Measurements from ENCODE around the gene TNRC6C.

The TNRC6C gene

DNA sequence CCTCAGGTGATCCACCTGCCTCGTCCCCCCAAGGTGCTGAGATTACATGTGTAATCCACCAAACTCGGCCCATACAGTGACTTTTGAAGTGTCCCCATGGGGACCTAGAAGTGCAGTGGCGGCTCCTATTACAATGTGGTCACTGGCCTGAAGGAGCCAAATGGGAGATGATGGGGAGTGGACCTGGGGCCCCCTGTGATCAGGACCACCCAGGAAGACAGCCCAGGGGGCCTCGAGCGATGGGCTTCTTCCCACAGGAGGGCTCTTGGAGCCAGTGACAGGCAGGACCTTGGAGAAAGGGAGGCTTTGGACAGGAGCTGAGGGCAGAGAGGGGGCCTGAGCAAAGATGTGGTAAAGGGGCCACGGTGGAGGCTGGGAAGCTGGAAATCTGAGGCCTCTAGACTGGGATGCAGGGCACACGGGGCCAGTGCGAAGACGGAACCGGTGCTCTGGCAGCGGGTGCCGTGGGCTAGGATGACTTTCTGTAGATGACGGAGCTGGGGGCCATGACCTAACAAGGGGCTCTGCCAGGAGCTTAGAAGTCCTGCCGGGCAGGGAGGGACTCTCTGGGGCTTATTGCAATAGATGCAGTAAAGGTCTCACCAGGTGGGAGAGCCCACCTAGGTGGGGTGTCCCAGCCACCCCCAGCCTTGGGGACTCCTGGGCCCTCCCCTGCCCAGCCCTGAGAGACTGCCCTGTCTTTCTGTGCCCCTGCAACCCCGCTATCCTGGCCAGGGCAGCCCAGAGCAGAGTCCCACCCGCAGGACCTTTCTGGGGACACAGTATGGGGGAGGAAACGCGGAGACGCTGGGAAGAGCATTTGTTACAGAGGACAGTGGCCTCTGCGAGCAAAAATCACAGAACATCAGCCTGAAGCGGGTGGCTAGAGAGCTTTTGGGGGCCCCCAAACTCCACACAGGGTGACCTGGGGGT lies 185.0 kb downstream of the TNRC6C start:
- no peak for DNase-seq

DNA sequence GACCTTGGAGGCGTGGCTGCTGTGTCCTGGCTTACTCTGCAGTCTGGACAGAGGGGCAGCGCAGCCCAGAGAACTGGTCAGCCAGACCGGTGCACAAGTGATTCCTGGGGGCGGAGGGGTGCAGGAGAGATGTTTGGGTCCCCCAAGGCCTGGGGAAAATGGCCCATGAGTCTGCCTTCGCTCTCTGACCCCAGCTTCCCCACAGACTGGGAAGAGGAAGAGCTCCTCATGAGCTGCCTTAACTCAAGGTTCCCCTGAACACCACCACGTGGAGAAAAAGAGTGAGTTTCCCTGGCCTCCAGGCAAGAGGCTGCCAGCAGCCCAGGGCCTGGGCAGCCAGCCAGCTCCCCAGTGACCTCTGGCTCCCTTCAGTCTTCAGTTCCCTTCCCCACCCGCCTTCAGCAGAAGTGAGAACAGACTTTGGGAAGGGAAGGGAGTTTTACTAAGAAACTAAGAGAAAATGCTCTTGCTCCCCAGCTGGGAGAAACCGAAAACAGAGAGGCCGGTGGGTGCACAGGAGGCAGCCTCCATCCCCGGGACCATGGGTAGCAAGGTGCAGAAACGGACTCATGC lies 185.7 kb downstream of the TNRC6C start:
- DNase-seq = no peak

DNA sequence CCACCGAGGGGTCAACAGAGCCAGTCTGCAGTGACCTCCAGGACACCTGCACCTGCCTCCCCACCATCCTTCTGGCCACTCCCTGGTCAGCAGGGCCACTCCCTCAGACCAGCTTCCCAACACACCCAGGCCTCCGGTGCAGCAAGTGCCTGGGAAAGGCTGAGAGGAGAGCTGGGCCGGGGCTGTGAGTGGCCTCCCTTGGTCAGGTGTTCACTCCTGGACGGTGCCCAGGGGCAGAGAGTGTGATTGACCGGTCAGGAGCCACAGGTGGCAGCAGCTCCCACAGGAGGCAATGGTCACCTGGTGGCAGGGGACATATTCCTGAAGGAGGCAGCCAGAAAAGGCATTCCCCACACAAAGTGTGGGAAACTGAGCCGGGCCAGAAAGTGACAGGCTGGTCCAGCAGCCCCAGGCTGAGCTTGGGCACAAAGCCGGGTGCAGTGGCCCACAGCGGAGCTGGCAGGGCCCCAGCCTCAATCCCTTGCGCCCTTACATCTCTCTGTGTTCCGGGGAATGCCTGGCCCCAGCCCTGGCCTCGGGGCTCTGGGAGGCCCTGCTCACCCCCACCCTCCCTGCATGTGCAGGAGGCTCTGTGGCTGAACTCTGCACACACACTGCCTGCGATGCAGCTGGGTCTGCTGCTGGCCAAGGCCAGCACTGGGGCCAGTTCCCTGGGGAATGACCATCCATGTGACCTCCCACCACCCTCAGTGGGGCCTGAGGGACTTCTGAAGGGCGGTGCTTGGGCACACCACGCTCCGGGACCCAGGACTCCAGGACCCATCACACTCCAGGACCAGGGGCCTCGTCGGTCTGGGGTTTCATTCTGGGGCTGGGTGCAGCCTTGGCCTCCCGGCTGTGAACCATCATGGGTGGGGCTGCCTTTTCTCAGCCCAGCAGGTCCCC lies 186.5 kb downstream of the TNRC6C start:
- DNase-seq = no peak

DNA sequence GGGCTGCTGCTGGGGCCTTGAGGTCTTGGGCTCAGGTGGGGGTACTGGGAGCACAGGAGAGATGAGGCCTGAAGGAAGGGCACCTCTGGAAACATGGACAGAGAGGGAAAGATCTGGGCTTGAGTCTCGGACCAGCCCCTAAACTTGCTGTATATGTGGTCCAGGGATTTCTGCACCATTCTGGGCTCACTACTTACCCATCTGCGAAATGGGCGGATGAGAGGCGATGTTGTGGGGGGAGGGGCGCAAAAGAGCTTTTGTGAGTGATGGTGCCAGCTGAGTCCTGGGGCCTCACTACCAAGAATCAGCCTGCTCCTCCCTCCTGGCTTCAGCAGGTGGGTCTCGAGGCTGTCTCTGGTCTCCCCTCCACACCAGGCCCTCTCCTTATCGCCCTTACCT lies 188.0 kb downstream of the TNRC6C start:
- no peak for DNase-seq

DNA sequence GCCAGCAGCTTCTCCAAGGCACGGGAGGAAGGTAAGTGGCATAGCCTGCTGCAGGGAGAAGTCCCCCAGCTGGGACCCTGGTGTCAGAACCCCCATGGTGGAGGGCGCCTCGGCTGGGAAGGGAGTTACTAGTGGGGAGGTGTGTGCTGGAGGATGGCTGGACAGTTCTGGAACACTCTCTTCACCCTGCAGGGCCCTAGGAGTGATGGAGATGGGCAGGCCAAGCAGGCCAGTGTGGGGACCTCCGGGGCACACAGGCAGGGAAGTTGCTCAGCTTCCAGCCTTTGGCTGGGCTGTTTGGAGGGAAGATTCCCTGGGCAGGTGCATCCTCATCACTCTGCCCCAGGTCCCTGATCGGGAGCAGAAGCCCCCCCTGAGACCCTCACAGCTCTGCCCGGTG lies 188.4 kb downstream of the TNRC6C start:
- no peak for DNase-seq

DNA sequence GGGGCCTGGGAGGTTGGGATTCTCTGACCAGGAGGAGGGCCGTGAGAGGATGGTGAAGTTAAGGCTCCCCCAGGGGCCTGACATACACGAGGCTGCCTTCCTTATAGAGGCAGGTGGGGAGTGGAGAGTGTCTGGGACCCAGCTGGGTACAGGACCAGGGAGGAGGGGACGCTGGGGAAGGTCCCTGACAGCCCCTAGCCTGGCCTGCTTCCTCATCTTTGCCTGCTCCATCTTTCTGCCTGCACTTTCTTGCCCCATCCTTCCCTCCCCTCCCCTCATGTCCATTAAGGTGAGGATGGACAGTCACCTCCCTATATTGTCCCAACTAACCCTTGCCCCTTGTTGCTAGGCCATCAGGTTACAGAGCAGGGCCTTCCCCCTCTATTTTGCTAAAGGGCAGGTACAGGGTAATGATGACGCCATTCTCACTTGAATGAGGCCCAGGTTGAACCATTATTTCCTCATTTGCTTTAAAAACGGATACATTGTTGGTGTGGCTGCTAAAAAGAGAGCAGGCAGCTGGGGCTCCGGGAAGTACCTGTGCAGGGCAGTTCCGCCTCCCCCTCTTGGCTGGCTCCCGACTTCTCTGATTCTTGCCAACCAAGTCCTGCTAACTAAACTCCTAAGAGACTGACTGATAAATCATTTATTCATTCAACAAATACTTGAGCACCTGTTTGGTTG lies 189.0 kb downstream of the TNRC6C start:
- DNase-seq = no peak

DNA sequence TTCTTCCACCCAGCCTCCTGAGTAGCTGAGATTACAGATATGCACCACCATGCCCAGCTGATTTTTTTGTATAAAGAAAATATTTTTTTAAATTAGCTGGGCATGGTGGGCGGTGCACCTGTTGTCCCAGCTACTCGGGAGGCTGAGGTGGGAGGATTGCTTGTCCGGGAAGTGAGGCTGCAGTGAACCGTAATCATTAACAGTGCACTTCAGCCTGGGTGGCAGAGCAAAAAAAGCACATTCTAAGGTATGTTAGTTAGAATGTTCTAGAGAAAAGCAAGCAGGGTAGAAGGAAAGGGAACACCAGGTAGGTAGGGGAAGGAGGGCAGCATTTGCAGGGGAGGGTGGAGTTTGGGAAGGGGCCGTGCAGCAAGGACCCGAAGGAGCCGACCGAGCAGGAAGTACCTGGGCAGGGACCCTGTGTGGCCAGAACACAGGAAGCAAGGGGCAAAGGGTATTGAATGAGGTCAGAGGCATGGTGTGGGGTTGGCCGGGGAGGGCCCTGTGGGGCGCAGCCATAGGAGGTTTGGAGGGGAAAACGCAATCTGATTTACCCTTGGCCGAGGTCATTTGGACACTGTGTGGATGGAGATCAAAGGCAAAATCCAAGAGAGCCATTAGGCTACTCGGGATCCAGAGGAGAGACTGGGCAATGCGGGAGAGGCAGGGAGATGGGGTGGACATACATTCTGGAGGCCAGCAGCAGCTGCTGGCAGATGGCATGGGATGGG lies 189.9 kb downstream of the TNRC6C start:
- DNase-seq = no peak

DNA sequence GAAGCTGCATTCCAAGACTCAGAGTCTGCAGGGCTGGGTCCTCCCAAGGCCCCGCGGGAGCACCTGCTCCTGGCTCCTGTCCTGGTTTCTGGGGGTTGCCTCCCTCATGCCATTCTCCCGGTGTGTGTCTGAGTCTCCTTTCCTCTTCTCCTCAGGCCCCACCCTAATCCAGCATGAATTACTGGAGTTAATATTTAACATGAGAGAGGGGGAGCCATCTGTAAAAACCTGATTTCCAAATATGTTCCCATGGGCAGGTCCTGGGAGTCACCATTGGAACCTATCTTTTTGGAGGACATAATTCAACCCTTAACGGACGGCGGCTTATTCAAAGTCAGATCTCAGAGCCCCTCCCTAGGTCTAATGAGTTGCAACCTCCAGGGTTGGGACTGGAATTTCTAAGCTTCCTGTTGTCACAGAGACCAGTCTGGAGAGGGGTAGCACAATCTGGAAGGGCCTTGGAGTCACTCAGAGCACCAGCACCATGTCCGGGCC lies 193.1 kb downstream of the TNRC6C start:
- DNase-seq = no peak

DNA sequence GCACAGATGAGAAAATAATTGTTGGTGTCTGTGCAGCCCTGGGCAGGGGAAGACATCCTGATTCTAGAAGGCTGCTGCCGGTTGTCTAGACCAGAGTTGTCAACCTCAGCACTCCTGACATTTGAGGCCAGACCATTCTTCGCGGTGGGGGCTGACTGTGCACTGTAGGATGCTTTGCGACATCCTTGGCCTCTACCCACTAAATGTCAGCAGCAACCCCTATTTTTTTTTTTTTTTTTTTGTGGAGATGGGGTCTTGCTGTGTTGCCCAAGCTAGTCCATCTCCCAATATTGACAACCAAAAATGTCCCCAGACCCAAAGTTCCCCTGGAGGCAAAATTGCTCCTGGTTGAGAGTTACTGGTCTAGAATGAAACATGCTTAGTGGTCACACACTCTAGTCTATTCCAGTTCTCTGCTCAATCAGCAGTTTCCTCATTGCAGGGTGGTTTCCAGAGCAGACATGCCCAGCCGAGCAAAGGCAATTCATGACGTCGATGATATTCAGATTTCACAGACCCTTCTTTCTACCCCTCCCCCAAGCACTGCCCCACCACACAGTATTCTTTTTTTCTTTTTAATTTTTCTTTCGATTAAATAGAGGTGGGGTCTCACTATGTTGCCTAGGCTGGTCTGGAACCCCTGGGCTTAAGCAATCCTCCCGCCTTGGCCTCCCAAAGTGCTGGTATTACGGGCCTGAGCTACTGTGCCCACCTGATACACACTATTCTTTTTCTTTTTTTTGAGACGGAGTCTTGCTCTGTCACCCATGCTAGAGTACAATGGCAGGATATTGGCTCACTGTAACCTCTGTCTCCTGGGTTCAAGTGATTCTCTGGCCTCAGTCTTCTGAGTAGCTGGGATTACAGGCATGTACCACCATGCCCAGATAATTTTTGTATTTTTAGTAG lies 196.7 kb downstream of the TNRC6C start:
- no peak for DNase-seq
